GM21717 (cell line): ENCODE measurements around the gene TAF4.
"Not testable (repeated sequence)": the region's sequence is repeated elsewhere in the genome, so short reads cannot be mapped to it uniquely, and the experiment has no call there.

Source experiments
- ATAC-seq: cut with Tn5 transposase; IDR thresholded peaks from one replicate; pipeline ENCODE4 v1.9.1; 2021; ENCODE audit warnings: mild to moderate bottlenecking, moderate library complexity; ENCODE audit not compliant: unreplicated experiment

Gene TAF4

DNA sequence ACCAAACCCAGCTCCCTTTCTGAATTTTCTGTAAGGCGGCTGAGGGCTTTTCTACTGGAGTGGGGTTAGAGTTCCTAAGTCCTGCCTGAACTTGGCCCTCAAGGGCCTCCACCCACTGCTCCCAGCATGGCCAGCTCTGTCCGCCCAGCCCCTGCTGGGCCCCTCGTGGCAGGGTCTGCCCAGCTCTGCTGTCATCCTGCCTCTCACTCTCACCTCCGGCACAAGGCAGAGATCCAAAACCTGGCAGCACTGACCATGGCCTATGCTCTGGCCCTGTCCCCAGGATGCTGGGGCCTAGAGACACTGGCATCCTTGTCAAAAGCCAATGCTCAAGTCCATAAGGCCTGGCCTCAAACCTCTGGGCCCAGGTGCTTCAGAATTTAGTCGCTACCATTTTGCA, 61.1 kb downstream of the TAF4 start:
- no peak for ATAC-seq

DNA sequence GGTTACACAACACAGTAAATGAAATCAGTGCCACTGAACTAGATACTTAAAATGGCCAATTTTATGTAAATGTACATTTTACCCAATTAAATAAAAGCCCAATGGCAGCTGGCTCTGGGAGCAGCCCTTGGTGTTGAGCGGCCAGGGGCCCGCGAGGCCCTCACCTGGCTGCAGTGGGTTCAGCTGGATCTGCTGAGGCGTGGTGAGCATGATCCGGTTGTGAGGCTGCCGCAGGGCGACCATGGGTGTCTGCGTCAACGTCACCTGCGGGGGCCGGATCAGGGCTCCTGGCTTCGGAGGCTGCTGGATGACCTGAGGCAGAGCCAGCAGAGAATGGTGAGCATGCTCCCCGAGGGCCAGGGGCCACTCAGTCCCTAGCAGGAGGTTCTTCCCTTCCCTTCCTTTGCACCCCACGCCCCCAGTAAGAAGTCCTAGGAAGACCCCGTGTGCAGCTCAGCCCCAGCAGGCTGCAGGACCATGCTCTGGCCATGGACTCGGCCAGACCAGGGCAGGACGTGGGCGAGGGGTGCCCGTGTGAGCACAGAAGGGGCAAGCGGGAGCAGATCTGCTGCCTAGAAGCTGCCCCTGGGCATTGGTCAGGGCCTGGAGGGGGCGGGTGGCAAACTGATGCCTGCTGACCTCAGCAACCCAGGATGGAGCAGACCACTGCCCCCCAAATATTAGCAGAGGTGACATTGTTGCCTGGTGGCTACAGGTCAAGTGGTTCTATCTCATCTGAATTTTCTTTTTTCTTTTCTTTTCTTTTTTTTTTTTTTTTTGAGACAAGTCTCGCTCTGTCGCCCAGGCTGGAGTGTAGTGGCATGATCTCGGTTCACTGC, 61.9 kb downstream of the TAF4 start:
- ATAC-seq: no peak

DNA sequence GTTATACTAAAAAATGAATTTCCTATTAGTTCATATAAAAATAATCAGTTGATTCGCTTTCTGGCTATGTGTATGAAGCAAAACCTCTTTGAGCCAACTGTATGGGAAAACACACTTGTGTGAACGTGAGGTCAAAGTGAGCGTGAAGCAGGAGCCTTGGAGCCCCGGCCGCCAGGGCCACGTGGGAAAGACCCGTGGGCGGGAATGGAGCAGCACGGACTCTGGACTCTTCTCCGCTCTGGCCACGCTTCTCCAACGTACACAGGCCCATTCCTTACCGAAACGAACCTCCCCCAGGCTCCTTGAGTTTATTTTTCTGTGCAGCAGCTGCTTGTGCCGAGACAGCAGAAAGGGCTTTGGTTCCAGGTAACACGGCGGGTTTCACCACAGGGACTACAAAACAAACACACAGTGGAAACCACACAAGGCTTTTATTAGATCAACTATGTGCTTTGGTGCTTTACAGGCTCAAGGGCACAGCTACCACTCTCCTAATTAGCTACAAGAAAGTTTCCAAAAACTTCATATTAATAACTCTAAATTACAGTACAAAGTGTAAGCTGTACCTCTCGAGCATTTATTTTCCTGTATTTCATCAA, 62.7 kb downstream of the TAF4 start:
- ATAC-seq: no peak

- no peak for ATAC-seq
These were observed 64.4 kb downstream of the TAF4 start for GRCh38 chr20:62001178-62001715.

- ATAC-seq: no peak
These were observed 67.1 kb downstream of the TAF4 start for GRCh38 chr20:61998343-61999121.

DNA sequence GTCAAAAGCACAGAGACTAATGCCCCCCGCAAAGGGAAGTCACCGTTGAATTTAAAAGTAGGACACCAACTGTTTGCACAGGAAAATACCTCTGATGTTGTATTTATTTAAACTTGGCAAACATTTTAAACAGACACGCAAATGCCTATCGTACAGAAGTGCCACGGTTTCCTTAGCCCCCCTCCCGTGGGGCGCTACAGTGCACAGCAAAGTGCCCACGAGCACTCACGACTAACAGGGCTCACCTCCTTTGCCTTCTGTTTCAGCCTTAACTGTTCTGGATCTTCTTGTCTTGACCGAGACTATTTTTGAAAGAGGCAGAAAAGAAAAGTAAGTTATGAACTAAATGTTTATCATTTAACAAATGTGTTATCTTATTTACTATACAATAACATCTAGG, 67.8 kb downstream of the TAF4 start:
- no peak for ATAC-seq

DNA sequence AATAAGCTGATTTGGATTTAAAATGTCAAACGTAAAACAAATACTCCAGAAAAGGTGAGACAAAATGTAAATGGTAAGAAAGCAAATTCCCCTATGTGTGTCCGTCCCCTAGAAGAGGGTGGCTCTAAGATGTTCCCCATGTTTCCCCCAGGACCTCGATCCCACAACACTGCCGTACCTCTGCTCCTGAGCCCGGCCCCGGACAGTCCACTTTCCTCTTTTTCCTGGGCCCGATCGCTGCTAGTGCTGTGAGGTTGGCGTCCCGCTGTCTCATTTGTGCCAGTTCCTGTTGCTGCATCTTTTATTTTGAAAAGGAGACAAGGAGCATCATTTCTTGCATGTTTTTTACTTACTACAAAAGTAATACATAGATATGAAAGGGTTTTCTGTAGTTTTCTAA, 68.3 kb downstream of the TAF4 start:
- ATAC-seq: no peak

DNA sequence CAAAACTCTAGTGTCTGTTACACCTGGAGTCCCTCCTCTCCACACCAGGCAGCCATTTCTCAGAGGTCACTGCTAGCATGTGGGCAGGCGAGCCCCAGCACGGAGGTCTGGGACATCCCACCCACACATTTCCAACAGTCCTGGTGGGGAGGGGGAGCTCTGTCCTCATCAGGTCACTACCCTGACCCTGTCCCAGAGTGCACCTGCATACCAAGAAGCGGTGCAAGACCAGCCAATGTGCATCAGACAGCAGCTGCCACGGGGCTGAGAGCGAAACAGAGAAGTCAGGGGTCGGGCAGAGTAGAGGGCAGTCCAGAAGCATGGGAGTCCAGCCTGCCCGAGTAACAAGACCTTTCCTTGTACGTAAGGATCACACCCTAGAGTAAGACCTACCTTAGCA, 71.1 kb downstream of the TAF4 start:
- no peak for ATAC-seq

- no peak for ATAC-seq
These were observed 72.6 kb downstream of the TAF4 start for GRCh38 chr20:61993058-61993457.

DNA sequence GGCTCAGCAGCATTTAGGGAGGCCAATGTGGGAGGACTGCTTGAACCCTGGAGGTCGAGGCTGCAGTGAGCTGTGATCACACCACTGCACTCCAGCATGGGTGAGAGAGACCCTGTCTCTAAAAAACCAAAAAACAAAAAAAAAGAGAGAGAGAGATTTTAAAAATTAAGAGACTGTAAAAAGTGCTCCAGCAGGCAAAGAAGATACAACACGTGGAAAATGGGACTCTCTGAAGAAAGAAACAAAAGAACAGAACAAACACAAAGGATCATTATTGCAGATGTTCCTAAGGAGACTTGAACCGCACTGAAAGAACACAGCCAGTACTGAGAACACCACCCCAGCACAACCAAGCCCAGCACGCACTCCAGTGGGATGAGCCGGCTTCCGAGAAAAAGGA, 74.2 kb downstream of the TAF4 start:
- no peak for ATAC-seq

DNA sequence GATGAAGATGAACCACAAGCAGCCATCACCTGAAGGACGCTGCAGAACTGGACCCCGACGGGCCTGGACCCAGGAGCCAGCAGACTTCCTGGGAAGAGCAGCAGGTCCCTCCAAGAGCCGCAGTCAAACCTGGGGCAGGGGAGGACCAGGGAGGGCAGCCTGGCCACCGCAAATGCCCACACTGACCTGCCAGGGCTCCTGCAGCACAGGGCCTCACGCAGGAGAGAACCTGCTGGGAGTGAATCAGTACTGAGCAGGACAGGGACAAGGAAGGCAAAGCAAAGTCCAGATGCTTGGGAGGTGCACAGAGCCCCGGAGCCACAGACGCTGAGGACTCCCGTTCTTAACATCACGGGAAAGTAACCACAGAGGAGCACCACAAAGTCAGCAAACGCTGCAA, 75.2 kb downstream of the TAF4 start:
- no peak for ATAC-seq

DNA sequence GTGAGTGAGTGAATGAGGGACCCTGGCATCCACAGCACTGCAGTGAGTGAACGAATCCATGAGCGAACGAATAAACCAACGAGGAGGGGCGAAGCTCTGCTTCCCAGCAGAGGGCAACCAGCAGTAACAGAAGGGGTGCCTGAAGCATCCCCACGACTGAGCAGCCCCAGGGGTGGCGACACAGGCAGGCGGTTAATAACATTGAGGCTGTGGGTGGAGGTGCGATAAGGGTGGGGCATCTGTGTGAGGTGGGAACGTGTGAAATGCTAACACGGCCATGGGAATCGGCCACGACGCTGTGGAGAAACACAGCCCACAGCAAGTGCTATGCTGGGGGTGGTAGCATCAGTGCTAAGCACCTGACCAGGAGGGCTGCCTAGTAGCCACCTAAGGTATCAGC, 75.9 kb downstream of the TAF4 start:
- no peak for ATAC-seq

DNA sequence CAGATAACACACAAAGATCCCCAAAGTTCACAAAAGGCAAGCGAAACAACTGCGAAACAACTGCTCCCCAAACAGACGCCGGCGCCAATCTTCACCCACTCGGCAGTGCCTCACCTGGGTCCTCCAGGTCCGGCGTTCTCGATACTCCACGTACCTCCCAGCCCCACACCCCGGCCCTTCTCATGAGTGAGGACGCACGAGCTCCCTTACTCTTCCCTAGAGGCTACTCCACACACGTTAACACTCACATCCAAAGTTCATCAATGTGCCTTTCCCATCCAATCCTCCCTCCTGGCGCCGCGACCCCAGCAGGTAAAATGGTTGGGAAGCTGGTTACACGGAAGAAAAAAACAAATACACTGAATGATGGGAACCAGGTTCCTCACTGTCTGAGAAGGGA, 77.0 kb downstream of the TAF4 start:
- ATAC-seq: no peak

GRCh38 chr20:61986762-61987321, 78.8 kb downstream of the TAF4 start:
- no peak for ATAC-seq

DNA sequence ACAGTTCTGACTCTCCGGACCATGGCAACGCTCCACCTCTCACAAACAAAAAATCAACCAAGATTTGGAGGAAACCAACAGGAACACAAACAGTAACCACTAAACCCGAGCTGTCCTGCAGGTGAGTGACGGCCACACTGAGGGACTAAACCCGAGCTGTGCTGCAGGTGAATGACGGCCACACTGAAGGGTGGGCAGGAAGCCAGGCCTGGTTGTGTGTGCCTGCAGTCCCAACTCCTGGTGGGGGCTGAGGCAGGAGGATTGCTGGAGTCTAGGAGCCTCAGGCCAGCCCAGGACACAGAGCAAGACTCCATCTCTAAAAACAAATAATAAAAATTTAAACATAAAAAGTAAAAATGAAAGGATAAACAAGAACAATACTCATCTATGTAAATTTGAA, 80.6 kb downstream of the TAF4 start:
- ATAC-seq: no peak

DNA sequence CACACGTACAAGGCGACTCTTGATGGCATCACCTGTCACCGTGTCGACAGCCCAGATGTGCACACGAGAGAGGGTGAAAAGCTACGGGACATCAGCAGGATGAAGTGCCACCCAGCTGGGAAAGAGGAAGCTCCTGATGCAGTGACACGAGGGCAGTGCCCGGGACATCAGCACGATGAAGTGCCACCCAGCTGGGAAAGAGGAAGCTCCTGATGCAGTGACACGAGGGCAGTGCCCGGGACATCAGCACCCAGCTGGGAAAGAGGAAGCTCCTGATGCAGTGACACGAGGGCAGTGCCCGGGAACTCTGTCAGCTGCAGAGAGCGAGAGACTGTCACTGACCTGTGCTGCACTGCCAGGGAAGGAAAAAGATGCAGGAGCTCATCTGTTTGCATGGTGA, 81.2 kb downstream of the TAF4 start:
- ATAC-seq: not testable (repeated sequence)

GRCh38 chr20:61983965-61984364, 81.7 kb downstream of the TAF4 start:
- ATAC-seq: no peak

GRCh38 chr20:61982951-61983315, 82.7 kb downstream of the TAF4 start:
- ATAC-seq: no peak

DNA sequence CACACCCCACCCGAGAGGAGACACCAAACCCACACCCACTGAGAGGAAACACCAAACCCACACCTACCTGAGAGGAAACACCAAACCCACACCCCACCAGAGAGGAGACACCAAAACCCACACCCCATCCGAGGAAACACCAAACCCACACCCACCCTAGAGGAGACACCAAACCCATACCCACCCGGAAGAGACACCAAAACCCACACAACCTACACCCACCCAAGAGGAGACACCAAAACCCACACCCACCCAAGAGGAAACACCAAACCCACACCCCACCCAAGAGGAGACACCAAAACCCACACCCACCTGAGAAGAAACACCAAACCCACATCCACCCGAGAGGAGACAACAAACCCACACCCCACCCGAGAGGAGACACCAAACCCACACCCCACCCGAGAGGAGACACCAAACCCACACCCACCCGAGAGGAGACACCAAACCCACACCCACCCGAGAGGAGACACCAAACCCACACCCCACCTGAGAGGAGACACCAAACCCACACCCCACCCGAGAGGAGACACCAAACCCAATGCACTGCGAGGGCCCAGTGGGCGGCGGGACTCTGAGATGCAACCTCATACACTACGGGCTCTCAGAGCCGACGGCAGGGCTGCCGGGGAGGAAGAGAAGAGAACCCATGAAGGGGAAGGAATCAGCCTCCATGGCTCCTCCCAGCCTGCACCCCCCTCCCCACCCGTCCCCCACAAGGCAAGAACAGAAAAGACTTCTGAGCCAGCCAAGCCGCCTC, 83.3 kb downstream of the TAF4 start:
- ATAC-seq: no peak

GRCh38 chr20:61981691-61982090, 84.0 kb downstream of the TAF4 start:
- not testable (repeated sequence) for ATAC-seq
